HG02885 (cell line): ENCODE results near the gene ZEB2.

ENCODE experiments used
- ATAC-seq: cut with Tn5 transposase; IDR thresholded peaks from one replicate; pipeline ENCODE4 v1.9.1; 2021; ENCODE audit warnings: mild to moderate bottlenecking; ENCODE audit not compliant: unreplicated experiment, poor library complexity

The ZEB2 gene

GRCh38 chr2:144334551-144334950 is 185.4 kb downstream of the ZEB2 start:
- no peak for ATAC-seq
